CD4-positive, alpha-beta T cell (primary cell): ENCODE measurements around the gene SCGB3A1. TPM values are rescaled to one million over a fixed set of nuclear protein-coding genes. Genes with fewer than 3 reads are reported as not detected.

Experiments used
- ATAC-seq: fragments of 200-7000 bp; cut with Tn5 transposase; one replicate; pipeline ENCODE4 v1.10.0; 2022; ENCODE audit warnings: mild to moderate bottlenecking; ENCODE audit not compliant: poor library complexity
- CTCF ChIA-PET: fragments of 350-600 bp; sonication (Branson Sonifier 250); formaldehyde crosslinking; loops from one replicate; lab custom pipeline; 2021; ENCODE audit warnings: antibody characterized with exemption, inconsistent platforms; lab: Charles Lee
- POLR2A ChIA-PET: fragments of 350-600 bp; sonication (Branson Sonifier 250); formaldehyde crosslinking; loops from one replicate; lab custom pipeline; 2021; ENCODE audit warnings: antibody characterized with exemption, inconsistent platforms; lab: Charles Lee
- DNase-seq, 14 experiments: peaks; one replicate each; pipeline ENCODE4 v3.0.0-alpha.2; 2013 to 2020; ENCODE audit warnings: mixed read lengths in 2 of 14
- H3K27ac ChIP-seq, 2 donors: one replicate each; pipeline versions ENCODE4 v1.5.1 to v1.7.0; 2013; ENCODE audit warnings: low read length in 2 of 2, low read depth in 1 of 2, mild to moderate bottlenecking in 1 of 2
- H3K27me3 ChIP-seq, 2 experiments: 1 replicate in 1 of 2; 2 replicates in 1 of 2; pipeline versions ENCODE4 v1.6.1 to v1.7.0; 2013; ENCODE audit warnings: low read length in 2 of 2, control low read depth in 1 of 2, mild to moderate bottlenecking in 1 of 2, moderate library complexity in 1 of 2; ENCODE audit not compliant: insufficient read depth in 2 of 2, control insufficient read depth in 1 of 2
- H3K36me3 ChIP-seq: one replicate; pipeline ENCODE4 v1.6.1; 2013; ENCODE audit warnings: low read length, control low read depth; ENCODE audit not compliant: insufficient read depth
- H3K4me1 ChIP-seq: one replicate; pipeline ENCODE4 v1.6.1; 2013; ENCODE audit warnings: low read length, control low read depth; ENCODE audit not compliant: insufficient read depth
- H3K4me3 ChIP-seq: one replicate; pipeline ENCODE4 v1.5.1; 2013; ENCODE audit warnings: mild to moderate bottlenecking, low read length, moderate library complexity
- H3K9me3 ChIP-seq, 2 experiments: 1 replicate in 1 of 2; 2 replicates in 1 of 2; pipeline versions ENCODE4 v1.6.1 to v1.7.0; 2013; ENCODE audit warnings: low read length in 2 of 2, mild to moderate bottlenecking in 2 of 2, control low read depth in 1 of 2, moderate library complexity in 1 of 2; ENCODE audit not compliant: control insufficient read depth in 1 of 2, insufficient read depth in 1 of 2
- H3K27ac Mint-ChIP-seq: one replicate; pipeline ENCODE4 v1.8.0; 2020; ENCODE audit warnings: mixed read lengths
- H3K27me3 Mint-ChIP-seq: one replicate; pipeline ENCODE4 v1.8.0; 2021; ENCODE audit warnings: mixed read lengths
- H3K36me3 Mint-ChIP-seq: one replicate; pipeline ENCODE4 v1.8.0; 2021; ENCODE audit warnings: low read depth, mixed read lengths
- H3K4me1 Mint-ChIP-seq: one replicate; pipeline ENCODE4 v1.8.0; 2021; ENCODE audit warnings: low read depth, mixed read lengths
- H3K4me3 Mint-ChIP-seq: one replicate; pipeline ENCODE4 v1.8.0; 2020; ENCODE audit warnings: mild to moderate bottlenecking, mixed read lengths
- H3K9me3 Mint-ChIP-seq: one replicate; pipeline ENCODE4 v1.8.0; 2020; ENCODE audit warnings: mixed read lengths
- CTCF ChIP-seq: fragments of 200-600 bp; IDR thresholded peaks from one replicate; pipeline ENCODE4 v1.8.0; 2022; ENCODE audit warnings: antibody characterized with exemption, mild to moderate bottlenecking
- intact Hi-C, 2 experiments: fragments of 100-400 bp; cut with DNase I in 1 of 2; cut with micrococcal nuclease in 1 of 2; formaldehyde crosslinking; loops; one replicate each; pipeline versions ENCODE4 v1.15.1 to v1.9.0; 2023 to 2025; cut with DNase I, micrococcal nuclease
- total RNA-seq, 174 experiments: library from RNA in 2 of 174; stranded (reverse) in 2 of 174; gene quantifications; one replicate each; pipeline ENCODE4 v1.2.3 and lab custom pipeline; 2021 to 2026

The SCGB3A1 gene
- total RNA-seq, 2 experiments from 2014 or later, result not detected

GRCh38 chr5:180626661-180627385 lies 35.5 kb upstream of the SCGB3A1 start:
- H3K9me3 ChIP-seq, result no peaks in the 10 kb centered on the region
- no peak for TF ChIP-seq CTCF
- no peak overlapping the region for H3K27ac ChIP-seq
- Mint-ChIP-seq H3K27ac (no peak overlapping the region), H3K4me1 (peaks cover 12% of the 10 kb centered on the region), H3K36me3 (no peaks in the 10 kb centered on the region), H3K27me3 (no peaks in the 10 kb centered on the region), H3K9me3 (no peaks in the 10 kb centered on the region), H3K4me3 (no peak overlapping the region)
- H3K27me3 ChIP-seq, result no peaks in the 10 kb centered on the region
- no peak overlapping the region for H3K4me3 ChIP-seq
- no peak for ATAC-seq
- no peak for DNase-seq
- H3K4me1 ChIP-seq, result peaks cover 11% of the 10 kb centered on the region
- ChIA-PET CTCF (no interaction called here), POLR2A (no interaction called here)
- H3K36me3 ChIP-seq, result no peaks in the 10 kb centered on the region
- intact Hi-C loops, result no loop called here

- no peak overlapping the region for H3K27ac Mint-ChIP-seq
- ATAC-seq (no peak), DNase-seq (no peak)
- CTCF ChIA-PET, result no interaction called here
- Histone ChIP-seq H3K27me3 (no peaks in the 10 kb centered on the region), H3K4me3 (no peak overlapping the region), H3K27ac (no peak overlapping the region), H3K4me1 (peaks cover 11% of the 10 kb centered on the region), H3K9me3 (no peaks in the 10 kb centered on the region), H3K36me3 (no peaks in the 10 kb centered on the region)
- no peak overlapping the region for H3K4me3 Mint-ChIP-seq
- H3K27me3 Mint-ChIP-seq, result no peaks in the 10 kb centered on the region
- H3K36me3 Mint-ChIP-seq, result no peaks in the 10 kb centered on the region
- no peak for TF ChIP-seq CTCF
- intact Hi-C loops, result no loop called here
- H3K4me1 Mint-ChIP-seq, result peaks cover 12% of the 10 kb centered on the region
- POLR2A ChIA-PET, result no interaction called here
- H3K9me3 Mint-ChIP-seq, result no peaks in the 10 kb centered on the region
Observed at GRCh38 chr5:180625791-180626660, 34.7 kb upstream of the SCGB3A1 start.

GRCh38 chr5:180625125-180625790 lies 34.0 kb upstream of the SCGB3A1 start:
- CTCF ChIA-PET, result no interaction called here
- intact Hi-C loops, result no loop called here

More at GRCh38 chr5:180625125-180625790, 34.0 kb upstream of the SCGB3A1 start:
- no peaks in the 10 kb centered on the region for H3K36me3 Mint-ChIP-seq
- peaks cover 12% of the 10 kb centered on the region for H3K4me1 Mint-ChIP-seq
- H3K9me3 Mint-ChIP-seq, result no peaks in the 10 kb centered on the region
- DNase-seq (no peak), ATAC-seq (no peak)
- POLR2A ChIA-PET, result no interaction called here
- H3K9me3 ChIP-seq, result no peaks in the 10 kb centered on the region
- no peak for TF ChIP-seq CTCF
- no peaks in the 10 kb centered on the region for H3K36me3 ChIP-seq
- H3K4me3 Mint-ChIP-seq, result no peak overlapping the region
- no peak overlapping the region for H3K27ac ChIP-seq
- H3K27ac Mint-ChIP-seq, result no peak overlapping the region
- peaks cover 11% of the 10 kb centered on the region for H3K4me1 ChIP-seq
- H3K4me3 ChIP-seq, result no peak overlapping the region
- H3K27me3 Mint-ChIP-seq, result no peaks in the 10 kb centered on the region
- no peaks in the 10 kb centered on the region for H3K27me3 ChIP-seq
